ENCODE measurements around the gene IGSF6.

The IGSF6 gene

DNA sequence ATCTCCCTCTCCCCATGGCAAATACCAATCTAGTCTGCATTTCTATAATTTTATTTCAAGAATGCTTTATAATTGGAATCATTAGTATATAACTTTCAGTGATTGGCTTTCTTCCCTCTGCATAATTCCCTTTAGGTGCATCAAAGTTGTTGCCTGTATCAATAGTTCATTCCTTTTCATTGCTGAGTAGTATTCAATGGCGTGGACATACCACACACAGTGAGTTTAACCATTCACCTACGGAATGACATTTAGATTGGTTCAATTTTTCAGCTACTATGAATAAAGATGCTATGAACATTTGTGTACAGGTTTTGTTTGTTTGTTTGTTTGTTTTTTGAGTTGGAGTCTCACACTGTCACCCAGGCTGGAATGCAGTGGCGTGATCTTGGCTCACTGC lies 21.1 kb upstream of the IGSF6 start:
- Histone ChIP-seq H2BK5ac (ENCODE audit: low read depth, low read length, poor library complexity, severe bottlenecking) (no peak overlapping the region), H3K27me3 (ENCODE audit: control insufficient read depth in 1 of 2, insufficient read depth in 1 of 2, low read length in 2 of 2) (peaks cover 6 to 19% of the 10 kb centered on the region in 2 experiments), H3K18ac (ENCODE audit: low read depth in 1 of 2, low read length in 2 of 2) (no peak overlapping the region), H4K91ac (ENCODE audit: low read length) (no peak overlapping the region), H2BK12ac (ENCODE audit: low read length in 2 of 2) (no peak overlapping the region), H3K36me3 (ENCODE audit: control insufficient read depth in 1 of 2, insufficient read depth in 2 of 2, low read depth in 1 of 2, low read length in 2 of 2) (no peaks in the 10 kb centered on the region), H3K4ac (ENCODE audit: low read depth in 1 of 2, low read length in 2 of 2) (no peak overlapping the region), H4K8ac (ENCODE audit: low read length) (no peak overlapping the region), H3K27ac (ENCODE audit: low read length, poor library complexity, severe bottlenecking) (no peak overlapping the region), H3K4me2 (ENCODE audit: low read length, poor library complexity, severe bottlenecking) (no peak overlapping the region), H3K4me3 (ENCODE audit: insufficient read depth in 1 of 2, low read depth in 1 of 2, low read length in 2 of 2) (no peak overlapping the region), H2BK15ac (ENCODE audit: low read depth, poor library complexity, severe bottlenecking) (no peak overlapping the region), H2AFZ (ENCODE audit: low read depth, low read length) (no peak overlapping the region), H3K14ac (ENCODE audit: low read length in 2 of 2) (no peak overlapping the region), H2AK5ac (ENCODE audit: low read length, severe bottlenecking) (no peak overlapping the region), H3K9ac (ENCODE audit: low read length) (no peak overlapping the region), H3K4me1 (ENCODE audit: control insufficient read depth, insufficient read depth, low read depth, low read length) (no peaks in the 10 kb centered on the region), H3K79me1 (replicated peaks; ENCODE audit: low read length, poor library complexity, severe bottlenecking) (no peaks in the 10 kb centered on the region), H3K23ac (ENCODE audit: low read length in 2 of 2) (no peak overlapping the region), H2BK120ac (ENCODE audit: low read depth, low read length) (no peak overlapping the region), H3K9me3 (ENCODE audit: control insufficient read depth, low read length) (peaks cover 3% of the 10 kb centered on the region)
- DNase-seq = no peak
- 83% methylated on average over 1 of the region's 3 CpGs for WGBS

DNA sequence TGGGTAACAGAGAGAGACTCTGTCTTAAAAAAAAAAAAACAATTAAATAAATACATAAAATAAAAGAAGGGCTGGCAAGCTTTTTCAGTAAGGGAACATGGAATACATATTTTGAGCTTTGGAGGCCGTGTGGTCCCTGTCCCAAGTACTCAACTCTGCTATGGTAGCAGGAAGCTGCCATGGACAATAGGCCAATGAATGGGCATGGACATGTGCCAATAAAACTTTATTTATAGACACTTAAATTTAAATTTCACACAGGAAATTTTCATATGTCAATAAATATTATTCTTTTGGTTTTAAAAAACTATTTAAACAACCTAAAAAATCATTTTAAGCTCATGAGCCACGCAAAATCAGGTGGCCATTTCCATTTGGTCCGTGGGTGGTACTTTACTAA lies 15.2 kb upstream of the IGSF6 start:
- H3K9me3 ChIP-seq (ENCODE audit: control insufficient read depth, low read length) = no peaks in the 10 kb centered on the region
- H4K91ac ChIP-seq (ENCODE audit: low read length) = no peak overlapping the region
- no peak overlapping the region for H2AK5ac ChIP-seq (ENCODE audit: low read length, severe bottlenecking)
- H2AFZ ChIP-seq (ENCODE audit: low read depth, low read length) = no peak overlapping the region
- peaks cover 5% of the 10 kb centered on the region for H3K4me1 ChIP-seq (ENCODE audit: control insufficient read depth, insufficient read depth, low read depth, low read length)
- no peaks in the 10 kb centered on the region for H3K79me1 ChIP-seq (replicated peaks; ENCODE audit: low read length, poor library complexity, severe bottlenecking)
- H3K4me2 ChIP-seq (ENCODE audit: low read length, poor library complexity, severe bottlenecking) = no peak overlapping the region
- no peak overlapping the region for H2BK15ac ChIP-seq (ENCODE audit: low read depth, poor library complexity, severe bottlenecking)
- H3K4me3 ChIP-seq (ENCODE audit: insufficient read depth in 1 of 2, low read depth in 1 of 2, low read length in 2 of 2) = no peak overlapping the region
- H3K36me3 ChIP-seq (ENCODE audit: control insufficient read depth in 1 of 2, insufficient read depth in 2 of 2, low read depth in 1 of 2, low read length in 2 of 2) = no peaks in the 10 kb centered on the region
- 91% methylated on average over 3 of the region's 3 CpGs for WGBS
- no peak overlapping the region for H3K23ac ChIP-seq (ENCODE audit: low read length in 2 of 2)
- H4K8ac ChIP-seq (ENCODE audit: low read length) = no peak overlapping the region
- H3K27me3 ChIP-seq (ENCODE audit: control insufficient read depth in 1 of 2, insufficient read depth in 1 of 2, low read length in 2 of 2) = peaks cover 16 to 25% of the 10 kb centered on the region in 2 experiments
- H3K18ac ChIP-seq (ENCODE audit: low read depth in 1 of 2, low read length in 2 of 2) = no peak overlapping the region
- no peak overlapping the region for H3K4ac ChIP-seq (ENCODE audit: low read depth in 1 of 2, low read length in 2 of 2)
- H3K9ac ChIP-seq (ENCODE audit: low read length) = no peak overlapping the region
- H3K14ac ChIP-seq (ENCODE audit: low read length in 2 of 2) = no peak overlapping the region
- no peak overlapping the region for H3K27ac ChIP-seq (ENCODE audit: low read length, poor library complexity, severe bottlenecking)
- no peak overlapping the region for H2BK12ac ChIP-seq (ENCODE audit: low read length in 2 of 2)
- DNase-seq = no peak
- no peak overlapping the region for H2BK5ac ChIP-seq (ENCODE audit: low read depth, low read length, poor library complexity, severe bottlenecking)
- H2BK120ac ChIP-seq (ENCODE audit: low read depth, low read length) = no peak overlapping the region

DNA sequence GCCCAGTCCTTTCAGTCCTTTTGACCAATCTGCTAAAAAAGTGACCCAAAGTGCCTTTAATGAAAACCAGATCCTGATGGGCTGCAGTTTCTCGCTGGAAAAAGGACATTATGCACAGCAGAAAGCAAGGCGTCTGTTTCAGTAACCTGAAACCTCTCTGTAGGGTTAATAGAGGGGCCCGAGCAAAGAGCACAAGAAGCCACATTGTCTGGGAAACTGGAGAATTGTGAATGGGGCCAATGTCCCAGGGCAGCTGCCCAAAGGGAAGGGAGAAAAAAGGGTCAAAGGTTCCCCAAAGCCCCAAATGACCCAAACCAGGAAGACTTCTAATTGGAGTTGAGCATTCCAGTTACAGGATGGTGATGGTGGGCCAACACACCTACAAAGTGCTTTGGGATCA lies 14.4 kb upstream of the IGSF6 start:
- H3K9ac ChIP-seq (ENCODE audit: low read length) = no peak overlapping the region
- WGBS = 15% methylated on average over 3 of the region's 3 CpGs
- H3K14ac ChIP-seq (ENCODE audit: low read length in 2 of 2) = no peak overlapping the region
- H3K23ac ChIP-seq (ENCODE audit: low read length in 2 of 2) = no peak overlapping the region
- H2BK120ac ChIP-seq (ENCODE audit: low read depth, low read length) = no peak overlapping the region
- peaks cover 16 to 25% of the 10 kb centered on the region in 2 experiments for H3K27me3 ChIP-seq (ENCODE audit: control insufficient read depth in 1 of 2, insufficient read depth in 1 of 2, low read length in 2 of 2)
- H3K79me1 ChIP-seq (replicated peaks; ENCODE audit: low read length, poor library complexity, severe bottlenecking) = no peaks in the 10 kb centered on the region
- H3K4me2 ChIP-seq (ENCODE audit: low read length, poor library complexity, severe bottlenecking) = no peak overlapping the region
- no peak overlapping the region for H3K4ac ChIP-seq (ENCODE audit: low read depth in 1 of 2, low read length in 2 of 2)
- no peak overlapping the region for H3K18ac ChIP-seq (ENCODE audit: low read depth in 1 of 2, low read length in 2 of 2)
- H4K91ac ChIP-seq (ENCODE audit: low read length) = no peak overlapping the region
- H4K8ac ChIP-seq (ENCODE audit: low read length) = no peak overlapping the region
- no peaks in the 10 kb centered on the region for H3K9me3 ChIP-seq (ENCODE audit: control insufficient read depth, low read length)
- no peak overlapping the region for H2BK15ac ChIP-seq (ENCODE audit: low read depth, poor library complexity, severe bottlenecking)
- H3K36me3 ChIP-seq (ENCODE audit: control insufficient read depth in 1 of 2, insufficient read depth in 2 of 2, low read depth in 1 of 2, low read length in 2 of 2) = no peaks in the 10 kb centered on the region
- peaks cover 5% of the 10 kb centered on the region for H3K4me1 ChIP-seq (ENCODE audit: control insufficient read depth, insufficient read depth, low read depth, low read length)
- no peak for DNase-seq
- no peak overlapping the region for H2BK12ac ChIP-seq (ENCODE audit: low read length in 2 of 2)
- peak overlapping the region; percentile 25 for H2BK5ac ChIP-seq (ENCODE audit: low read depth, low read length, poor library complexity, severe bottlenecking)
- H3K4me3 ChIP-seq (ENCODE audit: insufficient read depth in 1 of 2, low read depth in 1 of 2, low read length in 2 of 2) = no peak overlapping the region
- H3K27ac ChIP-seq (ENCODE audit: low read length, poor library complexity, severe bottlenecking) = no peak overlapping the region
- no peak overlapping the region for H2AK5ac ChIP-seq (ENCODE audit: low read length, severe bottlenecking)
- no peak overlapping the region for H2AFZ ChIP-seq (ENCODE audit: low read depth, low read length)

DNA sequence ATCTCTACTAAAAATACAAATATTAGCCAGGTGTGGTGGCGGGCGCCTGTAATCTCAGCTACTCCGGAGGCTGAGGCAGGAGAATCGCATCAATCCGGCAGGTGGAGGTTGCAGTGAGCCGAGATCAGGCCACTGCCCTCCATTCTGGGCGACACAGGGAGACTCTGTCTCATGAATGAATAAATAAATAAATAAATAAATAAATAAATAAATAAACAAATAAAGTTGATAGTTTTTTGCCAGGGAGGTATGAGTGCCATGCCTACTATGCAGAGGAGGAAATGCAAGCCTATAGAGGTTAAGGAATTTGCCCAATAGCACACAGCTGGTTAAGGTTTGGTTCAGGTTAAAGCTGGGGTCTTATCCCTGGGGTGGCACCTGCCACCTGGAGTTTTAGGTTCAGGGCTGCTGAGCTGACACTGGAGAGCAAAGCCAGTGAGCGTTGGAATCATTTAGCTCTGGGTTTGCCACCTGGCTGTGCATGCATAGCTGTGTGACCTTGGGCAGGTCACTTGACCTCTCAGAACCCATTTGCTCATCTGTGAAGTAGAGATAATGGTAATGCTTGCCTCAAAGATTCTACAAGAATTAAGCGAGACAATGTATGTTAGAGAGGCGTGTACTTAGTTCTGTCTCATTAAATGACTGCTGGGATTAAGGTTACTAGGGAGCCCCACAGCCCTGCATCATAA lies 12.5 kb upstream of the IGSF6 start:
- Histone ChIP-seq H3K36me3 (ENCODE audit: control insufficient read depth in 1 of 2, insufficient read depth in 2 of 2, low read depth in 1 of 2, low read length in 2 of 2) (no peaks in the 10 kb centered on the region), H4K8ac (ENCODE audit: low read length) (no peak overlapping the region), H3K27ac (ENCODE audit: low read length, poor library complexity, severe bottlenecking) (no peak overlapping the region), H2BK12ac (ENCODE audit: low read length in 2 of 2) (no peak overlapping the region), H3K4me3 (ENCODE audit: insufficient read depth in 1 of 2, low read depth in 1 of 2, low read length in 2 of 2) (no peak overlapping the region), H3K23ac (ENCODE audit: low read length in 2 of 2) (no peak overlapping the region), H3K18ac (ENCODE audit: low read depth in 1 of 2, low read length in 2 of 2) (no peak overlapping the region), H3K9ac (ENCODE audit: low read length) (no peak overlapping the region), H3K4me1 (ENCODE audit: control insufficient read depth, insufficient read depth, low read depth, low read length) (peaks cover 5% of the 10 kb centered on the region), H3K27me3 (ENCODE audit: control insufficient read depth in 1 of 2, insufficient read depth in 1 of 2, low read length in 2 of 2) (peaks cover 10 to 25% of the 10 kb centered on the region in 2 experiments), H3K4ac (ENCODE audit: low read depth in 1 of 2, low read length in 2 of 2) (no peak overlapping the region), H3K79me1 (replicated peaks; ENCODE audit: low read length, poor library complexity, severe bottlenecking) (no peaks in the 10 kb centered on the region), H2BK120ac (ENCODE audit: low read depth, low read length) (no peak overlapping the region), H3K4me2 (ENCODE audit: low read length, poor library complexity, severe bottlenecking) (no peak overlapping the region), H2AK5ac (ENCODE audit: low read length, severe bottlenecking) (no peak overlapping the region), H2BK15ac (ENCODE audit: low read depth, poor library complexity, severe bottlenecking) (no peak overlapping the region), H2AFZ (ENCODE audit: low read depth, low read length) (no peak overlapping the region), H3K9me3 (ENCODE audit: control insufficient read depth, low read length) (no peaks in the 10 kb centered on the region), H2BK5ac (ENCODE audit: low read depth, low read length, poor library complexity, severe bottlenecking) (no peak overlapping the region), H3K14ac (ENCODE audit: low read length in 2 of 2) (no peak overlapping the region), H4K91ac (ENCODE audit: low read length) (no peak overlapping the region)
- 93% methylated on average over 9 of the region's 10 CpGs for WGBS
- DNase-seq = no peak
